B cell (primary cell): ENCODE data around the gene ST8SIA5. TPM values are rescaled to one million over a fixed set of nuclear protein-coding genes. Genes with fewer than 3 reads are reported as not detected.

Experiments used
- ATAC-seq: fragments of 200-7000 bp; cut with Tn5 transposase; one replicate; pipeline ENCODE4 v1.10.0; 2021; ENCODE audit warnings: low read depth, mild to moderate bottlenecking, moderate number of reproducible peaks, moderate library complexity
- CTCF ChIA-PET: fragments of 350-600 bp; sonication (Branson Sonifier 250); formaldehyde crosslinking; loops from one replicate; lab custom pipeline; 2021; ENCODE audit warnings: antibody characterized with exemption, inconsistent platforms; lab: Charles Lee
- POLR2A ChIA-PET: fragments of 350-600 bp; sonication (Branson Sonifier 250); formaldehyde crosslinking; loops from one replicate; lab custom pipeline; 2021; ENCODE audit warnings: antibody characterized with exemption; lab: Charles Lee
- DNase-seq: peaks from one replicate; pipeline ENCODE4 v3.0.0; 2013
- H2AFZ ChIP-seq: 2 replicates; pipeline ENCODE4 v1.6.1; 2012; ENCODE audit warnings: mild to moderate bottlenecking, low read depth, low read length; ENCODE audit not compliant: insufficient read depth, poor library complexity, severe bottlenecking
- H3K27ac ChIP-seq, 2 donors: 1 replicate in 1 of 2; 2 replicates in 1 of 2; pipeline ENCODE4 v1.5.1; 2012 to 2013; ENCODE audit warnings: low read length in 2 of 2, mild to moderate bottlenecking in 2 of 2, moderate library complexity in 1 of 2
- H3K27me3 ChIP-seq, 4 experiments: fragments of 200-600 bp in 1 of 4; sonication (generic) in 1 of 4; replicated peaks in 1 of 4; 1 replicate in 2 of 4; 2 replicates in 2 of 4; pipeline versions ENCODE4 v1.6.1 to v1.7.0; 2013 to 2016; ENCODE audit warnings: low read length in 3 of 4, mild to moderate bottlenecking in 2 of 4, mixed read lengths in 1 of 4, moderate library complexity in 1 of 4; ENCODE audit not compliant: insufficient read depth in 4 of 4, control insufficient read depth in 3 of 4; ENCODE audit errors: control extremely low read depth in 1 of 4
- H3K36me3 ChIP-seq, 2 experiments: replicated peaks in 1 of 2; 1 replicate in 1 of 2; 2 replicates in 1 of 2; pipeline versions ENCODE4 v1.6.1 to v1.7.1; 2013; ENCODE audit warnings: low read length in 1 of 2; ENCODE audit not compliant: insufficient read depth in 2 of 2, control insufficient read depth in 1 of 2; ENCODE audit errors: control extremely low read depth in 1 of 2, extremely low read depth in 1 of 2
- H3K4me1 ChIP-seq, 2 donors: fragments of 200-600 bp in 1 of 2; sonication (generic) in 1 of 2; 1 replicate in 1 of 2; 2 replicates in 1 of 2; pipeline versions ENCODE4 v1.5.1 to v1.6.1; 2013 to 2017; ENCODE audit warnings: low read length in 2 of 2; ENCODE audit not compliant: control insufficient read depth in 2 of 2, insufficient read depth in 2 of 2
- H3K4me2 ChIP-seq: replicated peaks from 2 replicates; pipeline ENCODE3; 2012; ENCODE audit warnings: mild to moderate bottlenecking, low read depth, low read length; ENCODE audit not compliant: poor library complexity, severe bottlenecking
- H3K4me3 ChIP-seq, 5 experiments: fragments of 200-600 bp in 1 of 5; sonication (generic) in 1 of 5; 1 replicate in 3 of 5; 2 replicates in 2 of 5; pipeline versions ENCODE4 v1.5.1 to v1.7.0; 2011 to 2016; ENCODE audit warnings: low read length in 4 of 5, mild to moderate bottlenecking in 4 of 5, low read depth in 2 of 5, control low read depth in 1 of 5, moderate library complexity in 1 of 5; ENCODE audit not compliant: insufficient read depth in 1 of 5; ENCODE audit errors: control extremely low read depth in 1 of 5, extremely low read depth in 1 of 5
- H3K79me2 ChIP-seq: fragments of 200-600 bp; sonication (generic); one replicate; pipeline ENCODE4 v1.6.0; 2016; ENCODE audit warnings: low read length; ENCODE audit not compliant: control insufficient read depth, insufficient read depth
- H3K9ac ChIP-seq: fragments of 200-600 bp; sonication (generic); 2 replicates; pipeline ENCODE4 v1.6.1; 2017; ENCODE audit warnings: mild to moderate bottlenecking, low read length, moderate library complexity
- H3K9me3 ChIP-seq, 3 donors: one replicate each; pipeline versions ENCODE4 v1.6.1 to v1.7.1; 2013; ENCODE audit warnings: low read length in 2 of 3; ENCODE audit not compliant: control insufficient read depth in 2 of 3, insufficient read depth in 1 of 3; ENCODE audit errors: control extremely low read depth in 1 of 3
- H4K20me1 ChIP-seq: 2 replicates; pipeline ENCODE4 v1.6.0; 2012; ENCODE audit warnings: mild to moderate bottlenecking, low read length; ENCODE audit not compliant: insufficient read depth, control insufficient read depth, poor library complexity, severe bottlenecking
- H3K27ac Mint-ChIP-seq: one replicate; pipeline ENCODE4 v1.8.0; 2021; ENCODE audit warnings: mixed read lengths
- H3K27me3 Mint-ChIP-seq: one replicate; pipeline ENCODE4 v1.8.0; 2021; ENCODE audit warnings: mixed read lengths
- H3K4me1 Mint-ChIP-seq: one replicate; pipeline ENCODE4 v1.8.0; 2021; ENCODE audit warnings: mixed read lengths
- H3K4me3 Mint-ChIP-seq: one replicate; pipeline ENCODE4 v1.8.0; 2021; ENCODE audit warnings: mixed read lengths
- H3K9me3 Mint-ChIP-seq: one replicate; pipeline ENCODE4 v1.8.0; 2022; ENCODE audit warnings: mixed read lengths; ENCODE audit not compliant: insufficient read depth
- CTCF ChIP-seq: fragments of 200-600 bp; IDR thresholded peaks from one replicate; pipeline ENCODE4 v1.8.0; 2022; ENCODE audit warnings: antibody characterized with exemption, mild to moderate bottlenecking
- EZH2 ChIP-seq: IDR thresholded peaks from 2 replicates; pipeline ENCODE4 v1.6.1; 2012; ENCODE audit warnings: borderline replicate concordance, low read depth, mild to moderate bottlenecking, moderate library complexity, low read length; ENCODE audit not compliant: insufficient read depth, poor library complexity, severe bottlenecking
- WGBS: methylation state at CpG from one replicate; pipeline ENCODE4 v1.1.5; 2013; ENCODE audit warnings: missing lambda C conversion rate; ENCODE audit not compliant: insufficient coverage; 5-methylcytosine and 5-hydroxymethylcytosine counted together
- intact Hi-C: fragments of 100-400 bp; cut with micrococcal nuclease; formaldehyde crosslinking; loops from one replicate; pipeline ENCODE4 v1.10.0; 2022
- polyA plus RNA-seq: library from polyadenylated mRNA; depleted of rRNA; stranded (reverse); fragments of >200 nt; gene quantifications from 2 replicates; pipeline ENCODE4 v1.2.3, GENCODE V29; 2012
- total RNA-seq, 2 donors: library from RNA; stranded (reverse); fragments of 120-200 nt in 1 of 2; gene quantifications; 1 replicate in 1 of 2; 2 replicates in 1 of 2; pipeline versions ENCODE4 v1.2.3 to v1.2.4, GENCODE V29; 2013 to 2022

ST8SIA5 gene
- total and polyA plus RNA-seq, 2 donors (not counting 1 experiment from before 2014, with no cell fraction given), result not detected

GRCh38 chr18:46629361-46629760 lies 127.5 kb downstream of the ST8SIA5 start:
- WGBS, result 100% methylated on average over 2 of the region's 5 CpGs
- intact Hi-C loops, result no loop called here
- TF ChIP-seq EZH2 (no peak), CTCF (no peak)
- Histone ChIP-seq H3K27me3 (no peaks in the 10 kb centered on the region), H3K9ac (no peak overlapping the region), H4K20me1 (no peaks in the 10 kb centered on the region), H3K79me2 (no peaks in the 10 kb centered on the region), H3K4me3 (no peak overlapping the region), H3K9me3 (peaks cover 0 to 8% (median 0%) of the 10 kb centered on the region in 3 donors), H2AFZ (no peak overlapping the region), H3K4me2 (no peak overlapping the region), H3K27ac (no peak overlapping the region), H3K4me1 (no peaks in the 10 kb centered on the region), H3K36me3 (no peaks in the 10 kb centered on the region)
- H3K4me3 Mint-ChIP-seq, result no peak overlapping the region
- no peak overlapping the region for H3K27ac Mint-ChIP-seq
- ChIA-PET POLR2A (no interaction called here), CTCF (interaction anchor here (2.6 kb wide), 1 partner anchor 29 kb away, joined by 6 read pairs; no protein-coding TSS in a partner anchor)
- no peak for DNase-seq
- no peak for ATAC-seq
- H3K27me3 Mint-ChIP-seq, result peaks cover 27% of the 10 kb centered on the region
- H3K4me1 Mint-ChIP-seq, result no peaks in the 10 kb centered on the region
- H3K9me3 Mint-ChIP-seq, result no peaks in the 10 kb centered on the region

- Mint-ChIP-seq H3K9me3 (no peaks in the 10 kb centered on the region), H3K4me3 (no peak overlapping the region), H3K27me3 (peaks cover 27% of the 10 kb centered on the region), H3K4me1 (peaks cover under 1% of the 10 kb centered on the region), H3K27ac (no peak overlapping the region)
- no peak overlapping the region for H3K4me3 ChIP-seq
- H3K79me2 ChIP-seq, result no peaks in the 10 kb centered on the region
- peaks cover 0 to 8% (median 0%) of the 10 kb centered on the region in 3 donors for H3K9me3 ChIP-seq
- TF ChIP-seq CTCF (no peak), EZH2 (no peak)
- WGBS, result 92% methylated on average over 3 of the region's 5 CpGs
- POLR2A ChIA-PET, result no interaction called here
- H3K9ac ChIP-seq, result no peak overlapping the region
- intact Hi-C loops, result no loop called here
- no peak overlapping the region for H3K27ac ChIP-seq
- no peaks in the 10 kb centered on the region for H3K27me3 ChIP-seq
- H4K20me1 ChIP-seq, result no peaks in the 10 kb centered on the region
- H2AFZ ChIP-seq, result no peak overlapping the region
- DNase-seq (no peak), ATAC-seq (no peak)
- H3K36me3 ChIP-seq, result no peaks in the 10 kb centered on the region
- H3K4me2 ChIP-seq, result no peak overlapping the region
- CTCF ChIA-PET, result interaction anchor here (2.6 kb wide), 1 partner anchor 30 kb away, joined by 6 read pairs; no protein-coding TSS in a partner anchor
- no peaks in the 10 kb centered on the region for H3K4me1 ChIP-seq
Observed at GRCh38 chr18:46628206-46628605, 128.6 kb downstream of the ST8SIA5 start.
